Liver (tissue), 9 donors: ENCODE results near the gene PTTG1IP. TPM values are rescaled to one million over a fixed set of nuclear protein-coding genes. Genes with fewer than 3 reads are reported as not detected.

ENCODE experiments used
- DNase-seq: peaks from one replicate; pipeline ENCODE4 v3.0.0-alpha.2; 2017; ENCODE audit warnings: low spot score
- H3K27ac ChIP-seq, 2 donors: one replicate each; pipeline ENCODE4 v1.7.0; 2013; ENCODE audit warnings: inconsistent platforms in 2 of 2, low read length in 2 of 2, control low read depth in 1 of 2, low read depth in 1 of 2, mild to moderate bottlenecking in 1 of 2
- H3K27me3 ChIP-seq, 4 donors: one replicate each; pipeline versions ENCODE4 v1.6.1 to v1.7.0; 2013; ENCODE audit warnings: low read length in 3 of 4, inconsistent platforms in 1 of 4, mild to moderate bottlenecking in 1 of 4, moderate library complexity in 1 of 4; ENCODE audit not compliant: control insufficient read depth in 4 of 4, insufficient read depth in 4 of 4
- H3K36me3 ChIP-seq, 4 donors: one replicate each; pipeline versions ENCODE4 v1.6.1 to v1.7.0; 2013; ENCODE audit warnings: low read length in 3 of 4, mild to moderate bottlenecking in 3 of 4, low read depth in 1 of 4, moderate library complexity in 1 of 4; ENCODE audit not compliant: control insufficient read depth in 4 of 4, insufficient read depth in 3 of 4
- H3K4me1 ChIP-seq, 4 donors: one replicate each; pipeline versions ENCODE4 v1.6.1 to v1.7.0; 2013; ENCODE audit warnings: low read length in 3 of 4, mild to moderate bottlenecking in 3 of 4, moderate library complexity in 1 of 4; ENCODE audit not compliant: control insufficient read depth in 4 of 4, insufficient read depth in 4 of 4
- H3K4me3 ChIP-seq, 3 donors: one replicate each; pipeline versions ENCODE4 v1.6.1 to v1.7.0; 2013; ENCODE audit warnings: low read length in 3 of 3, control low read depth in 1 of 3, low read depth in 1 of 3, mild to moderate bottlenecking in 1 of 3
- H3K9ac ChIP-seq, 2 donors: one replicate each; pipeline ENCODE4 v1.7.0; 2013; ENCODE audit warnings: low read length in 2 of 2, mild to moderate bottlenecking in 2 of 2, moderate library complexity in 2 of 2, control low read depth in 1 of 2, low read depth in 1 of 2
- H3K9me3 ChIP-seq, 4 donors: one replicate each; pipeline versions ENCODE4 v1.6.1 to v1.7.0; 2013; ENCODE audit warnings: low read length in 3 of 4; ENCODE audit not compliant: control insufficient read depth in 4 of 4
- ATF3 ChIP-seq: IDR thresholded peaks from 2 replicates; pipeline ENCODE4 v1.6.1; 2016; ENCODE audit warnings: antibody characterized with exemption
- CTCF ChIP-seq: fragments of 150-350 bp; IDR thresholded peaks from 2 replicates; pipeline ENCODE4 v1.5.1; 2017; ENCODE audit warnings: improper control_type of control experiment, low read depth, low read length; ENCODE audit not compliant: missing input control
- EGR1 ChIP-seq, 2 donors: IDR thresholded peaks; 2 replicates each; pipeline ENCODE4 v1.6.1; 2016 to 2018; ENCODE audit warnings: antibody characterized with exemption in 2 of 2, low read depth in 2 of 2
- FOXA2 ChIP-seq: IDR thresholded peaks from 2 replicates; pipeline ENCODE4 v1.6.1; 2016; ENCODE audit warnings: antibody characterized with exemption
- GABPA ChIP-seq, 2 donors: IDR thresholded peaks in 1 of 2; conservative IDR thresholded peaks in 1 of 2; 2 replicates each; pipeline ENCODE4 v1.6.1; 2016; ENCODE audit warnings: antibody characterized with exemption in 2 of 2, mild to moderate bottlenecking in 1 of 2, moderate library complexity in 1 of 2
- HNF4A ChIP-seq, 2 donors: conservative IDR thresholded peaks; 2 replicates each; pipeline ENCODE4 v1.6.1; 2016; ENCODE audit warnings: antibody characterized with exemption in 2 of 2, mild to moderate bottlenecking in 2 of 2
- JUND ChIP-seq, 2 donors: IDR thresholded peaks; 2 replicates each; pipeline ENCODE4 v1.6.1; 2016; ENCODE audit warnings: antibody characterized with exemption in 2 of 2
- NR2F2 ChIP-seq: IDR thresholded peaks from 2 replicates; pipeline ENCODE4 v1.6.1; 2016; ENCODE audit warnings: antibody characterized with exemption
- RAD21 ChIP-seq, 2 donors: IDR thresholded peaks; 2 replicates each; pipeline ENCODE4 v1.6.1; 2016; ENCODE audit warnings: antibody characterized with exemption in 2 of 2, mild to moderate bottlenecking in 2 of 2
- RXRA ChIP-seq, 2 donors: IDR thresholded peaks; 2 replicates each; pipeline ENCODE4 v1.6.1; 2017 to 2018; ENCODE audit warnings: antibody characterized with exemption in 2 of 2, mild to moderate bottlenecking in 1 of 2
- SP1 ChIP-seq: IDR thresholded peaks from 2 replicates; pipeline ENCODE4 v1.6.1; 2018; ENCODE audit warnings: antibody characterized with exemption, mild to moderate bottlenecking
- TAF1 ChIP-seq: conservative IDR thresholded peaks from 2 replicates; pipeline ENCODE4 v1.6.1; 2016; ENCODE audit warnings: antibody characterized with exemption, mild to moderate bottlenecking
- YY1 ChIP-seq: IDR thresholded peaks from 2 replicates; pipeline ENCODE4 v1.6.1; 2016; ENCODE audit warnings: antibody characterized with exemption, mild to moderate bottlenecking
- WGBS: extraction: QIAGEN DNeasy Blood & Tissue Kit; methylation state at CpG from one replicate; pipeline ENCODE4 v1.1.7; 2013; 5-methylcytosine and 5-hydroxymethylcytosine counted together
- polyA plus RNA-seq, 2 donors: library from polyadenylated mRNA; stranded (reverse) in 1 of 2; unstranded in 1 of 2; fragments of 200-250 nt in 1 of 2; fragments of >200 nt in 1 of 2; fragmentation: Nextera tagmentation in 1 of 2; extraction: Ambion mirVana in 1 of 2; gene quantifications; one replicate each; pipeline versions ENCODE4 v1.2.1 to v1.2.3, GENCODE V29; 2013 to 2015
- total RNA-seq, 2 donors: library from RNA; depleted of rRNA; stranded (reverse); fragments of >200 nt; gene quantifications; one replicate each; pipeline ENCODE4 v1.2.3, GENCODE V29; 2014
- TF ChIP-seq, protein P1 (sequence below): IDR thresholded peaks from 2 replicates; pipeline ENCODE4 v1.6.1; 2016; ENCODE audit warnings: antibody characterized with exemption, mild to moderate bottlenecking
- TF ChIP-seq, protein P2 (sequence below): IDR thresholded peaks from 2 replicates; pipeline ENCODE4 v1.6.1; 2016; ENCODE audit warnings: antibody characterized with exemption
- donor health status: healthy.
- donor health status: healthy.
- donor health status: healthy.
- donor health status: healthy.
- donor health status: healthy.

Gene PTTG1IP
- total and polyA plus RNA-seq, 4 donors = 62.0 to 94.0 (median 79.8) TPM

GRCh38 chr21:44866780-44867179, 6.7 kb downstream of the PTTG1IP start:
- Histone ChIP-seq H3K27me3 (no peaks in the 10 kb centered on the region), H3K4me1 (peaks cover 8 to 46% (median 29%) of the 10 kb centered on the region in 4 donors), H3K4me3 (no peak overlapping the region), H3K9me3 (no peaks in the 10 kb centered on the region), H3K27ac (no peak overlapping the region), H3K9ac (no peak overlapping the region), H3K36me3 (peaks cover 1 to 19% (median 11%) of the 10 kb centered on the region in 4 donors)
- DNase-seq = no peak
- no peak for TF ChIP-seq JUND (IDR thresholded peaks at IDR 0.05)
- no peak for TF ChIP-seq GABPA (IDR thresholded peaks at IDR 0.05 in 1 of 2, conservative IDR thresholded peaks at IDR 0.05 in 1 of 2)
- TF ChIP-seq NR2F2 = no peak
- no peak for TF ChIP-seq FOXA2
- no peak for TF ChIP-seq YY1
- TF ChIP-seq EGR1 (IDR thresholded peaks at IDR 0.05; ENCODE audit: low read depth in 2 of 2) = no peak
- TF ChIP-seq, protein P1, sequence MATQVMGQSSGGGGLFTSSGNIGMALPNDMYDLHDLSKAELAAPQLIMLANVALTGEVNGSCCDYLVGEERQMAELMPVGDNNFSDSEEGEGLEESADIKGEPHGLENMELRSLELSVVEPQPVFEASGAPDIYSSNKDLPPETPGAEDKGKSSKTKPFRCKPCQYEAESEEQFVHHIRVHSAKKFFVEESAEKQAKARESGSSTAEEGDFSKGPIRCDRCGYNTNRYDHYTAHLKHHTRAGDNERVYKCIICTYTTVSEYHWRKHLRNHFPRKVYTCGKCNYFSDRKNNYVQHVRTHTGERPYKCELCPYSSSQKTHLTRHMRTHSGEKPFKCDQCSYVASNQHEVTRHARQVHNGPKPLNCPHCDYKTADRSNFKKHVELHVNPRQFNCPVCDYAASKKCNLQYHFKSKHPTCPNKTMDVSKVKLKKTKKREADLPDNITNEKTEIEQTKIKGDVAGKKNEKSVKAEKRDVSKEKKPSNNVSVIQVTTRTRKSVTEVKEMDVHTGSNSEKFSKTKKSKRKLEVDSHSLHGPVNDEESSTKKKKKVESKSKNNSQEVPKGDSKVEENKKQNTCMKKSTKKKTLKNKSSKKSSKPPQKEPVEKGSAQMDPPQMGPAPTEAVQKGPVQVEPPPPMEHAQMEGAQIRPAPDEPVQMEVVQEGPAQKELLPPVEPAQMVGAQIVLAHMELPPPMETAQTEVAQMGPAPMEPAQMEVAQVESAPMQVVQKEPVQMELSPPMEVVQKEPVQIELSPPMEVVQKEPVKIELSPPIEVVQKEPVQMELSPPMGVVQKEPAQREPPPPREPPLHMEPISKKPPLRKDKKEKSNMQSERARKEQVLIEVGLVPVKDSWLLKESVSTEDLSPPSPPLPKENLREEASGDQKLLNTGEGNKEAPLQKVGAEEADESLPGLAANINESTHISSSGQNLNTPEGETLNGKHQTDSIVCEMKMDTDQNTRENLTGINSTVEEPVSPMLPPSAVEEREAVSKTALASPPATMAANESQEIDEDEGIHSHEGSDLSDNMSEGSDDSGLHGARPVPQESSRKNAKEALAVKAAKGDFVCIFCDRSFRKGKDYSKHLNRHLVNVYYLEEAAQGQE = no peak
- 83% methylated on average over 7 of the region's 7 CpGs for WGBS

- Histone ChIP-seq H3K4me1 (peaks cover 6 to 35% (median 19%) of the 10 kb centered on the region in 4 donors), H3K27me3 (no peaks in the 10 kb centered on the region), H3K4me3 (no peak overlapping the region), H3K36me3 (peaks cover 1 to 19% (median 12%) of the 10 kb centered on the region in 4 donors), H3K9me3 (no peaks in the 10 kb centered on the region), H3K27ac (no peak overlapping the region), H3K9ac (no peak overlapping the region)
- WGBS = 77% methylated on average over 12 of the region's 12 CpGs
- DNase-seq = no peak
- no peak for TF ChIP-seq HNF4A (conservative IDR thresholded peaks at IDR 0.05)
- no peak for TF ChIP-seq GABPA (IDR thresholded peaks at IDR 0.05 in 1 of 2, conservative IDR thresholded peaks at IDR 0.05 in 1 of 2)
- no peak for TF ChIP-seq ATF3
- TF ChIP-seq EGR1 (IDR thresholded peaks at IDR 0.05; ENCODE audit: low read depth in 2 of 2) = no peak
- TF ChIP-seq SP1 = no peak
Measured at GRCh38 chr21:44865561-44866280, 7.8 kb downstream of the PTTG1IP start.

DNA sequence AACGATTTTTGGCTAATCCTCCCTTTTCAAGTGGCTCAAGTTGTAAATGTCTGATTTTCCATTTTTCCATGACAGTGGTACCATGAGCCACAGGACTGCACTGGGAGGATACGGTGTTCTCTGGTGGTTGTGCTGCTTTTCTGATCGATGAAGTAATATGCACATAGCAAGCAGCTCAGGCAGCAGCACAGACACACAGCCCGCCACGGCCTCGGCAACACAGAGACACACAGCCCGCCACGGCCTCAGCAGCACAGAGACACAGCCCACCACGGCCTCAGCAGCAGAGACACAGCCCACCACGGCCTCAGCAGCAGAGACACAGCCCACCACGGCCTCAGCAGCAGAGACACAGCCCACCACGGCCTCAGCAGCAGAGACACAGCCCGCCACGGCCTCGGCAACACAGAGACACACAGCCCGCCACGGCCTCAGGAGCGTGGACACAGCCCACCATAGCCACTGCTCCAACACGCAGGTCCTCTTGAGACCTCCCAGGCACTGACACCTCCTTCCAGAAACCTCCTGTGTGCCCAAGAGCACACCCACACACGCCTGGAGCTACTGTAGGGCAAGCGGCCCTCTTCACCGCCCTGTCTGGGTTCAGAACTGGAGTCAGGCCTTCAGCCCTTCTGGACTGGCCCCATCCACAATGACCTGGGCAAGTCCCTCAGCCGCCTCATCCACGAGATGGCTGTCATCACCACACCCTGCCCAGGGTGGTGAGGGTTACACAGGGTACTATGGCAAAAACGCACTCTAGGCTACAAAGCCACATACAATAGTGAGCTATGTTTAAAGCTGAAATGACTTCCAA, 10.4 kb downstream of the PTTG1IP start:
- H3K36me3 ChIP-seq = peaks cover 1 to 34% (median 28%) of the 10 kb centered on the region in 4 donors
- H3K9me3 ChIP-seq = no peaks in the 10 kb centered on the region
- no peaks in the 10 kb centered on the region for H3K27me3 ChIP-seq
- peaks cover 2 to 16% (median 4%) of the 10 kb centered on the region in 4 donors for H3K4me1 ChIP-seq
- no peak for DNase-seq
- H3K27ac ChIP-seq = no peak overlapping the region
- WGBS = 96% methylated on average over 25 of the region's 25 CpGs
- no peak overlapping the region for H3K4me3 ChIP-seq
- H3K9ac ChIP-seq = no peak overlapping the region
- TF ChIP-seq RAD21 (IDR thresholded peaks at IDR 0.05) (no peak), CTCF (no peak), YY1 (no peak), RXRA (IDR thresholded peaks at IDR 0.05) (no peak), TAF1 (no peak), ATF3 (no peak), SP1 (no peak)
- TF ChIP-seq, protein P1 = no peak
- TF ChIP-seq, protein P2, sequence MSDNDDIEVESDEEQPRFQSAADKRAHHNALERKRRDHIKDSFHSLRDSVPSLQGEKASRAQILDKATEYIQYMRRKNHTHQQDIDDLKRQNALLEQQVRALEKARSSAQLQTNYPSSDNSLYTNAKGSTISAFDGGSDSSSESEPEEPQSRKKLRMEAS = no peak
